ENCODE measurements around the gene HOXD8.

HOXD8 gene

GRCh38 chr2:176123411-176124109 is 5.9 kb upstream of the HOXD8 start:
- peaks cover 6 to 18% of the 10 kb centered on the region in 2 experiments for H3K4me1 ChIP-seq (ENCODE audit: control insufficient read depth in 1 of 2, insufficient read depth in 1 of 2, low read depth in 1 of 2, low read length in 1 of 2)
- no peak overlapping the region for H3K27ac ChIP-seq
- H3K36me3 ChIP-seq: no peaks in the 10 kb centered on the region
- H3K27me3 ChIP-seq: peaks cover 100% of the 10 kb centered on the region
- no peak overlapping the region for H3K4me3 ChIP-seq (ENCODE audit: low read depth in 1 of 2, low read length in 1 of 2)
- TF ChIP-seq CTCF (IDR thresholded peaks at IDR 0.05): no peak
- H3K9me3 ChIP-seq: no peaks in the 10 kb centered on the region

GRCh38 chr2:176124110-176124946 is 5.2 kb upstream of the HOXD8 start:
- Histone ChIP-seq H3K27me3 (peaks cover 100% of the 10 kb centered on the region), H3K27ac (no peak overlapping the region), H3K4me1 (ENCODE audit: control insufficient read depth in 1 of 2, insufficient read depth in 1 of 2, low read depth in 1 of 2, low read length in 1 of 2) (peaks cover 10 to 23% of the 10 kb centered on the region in 2 experiments), H3K36me3 (no peaks in the 10 kb centered on the region), H3K4me3 (ENCODE audit: low read depth in 1 of 2, low read length in 1 of 2) (no peak overlapping the region), H3K9me3 (no peaks in the 10 kb centered on the region)
- no peak for TF ChIP-seq CTCF (IDR thresholded peaks at IDR 0.05)

GRCh38 chr2:176124947-176125771 is 4.3 kb upstream of the HOXD8 start:
- TF ChIP-seq CTCF (IDR thresholded peaks at IDR 0.05): no peak
- peaks cover 100% of the 10 kb centered on the region for H3K27me3 ChIP-seq
- no peak overlapping the region for H3K27ac ChIP-seq
- no peaks in the 10 kb centered on the region for H3K9me3 ChIP-seq
- H3K36me3 ChIP-seq: no peaks in the 10 kb centered on the region
- H3K4me3 ChIP-seq (ENCODE audit: low read depth in 1 of 2, low read length in 1 of 2): no peak overlapping the region
- H3K4me1 ChIP-seq (ENCODE audit: control insufficient read depth in 1 of 2, insufficient read depth in 1 of 2, low read depth in 1 of 2, low read length in 1 of 2): peaks cover 11 to 30% of the 10 kb centered on the region in 2 experiments

- no peak for TF ChIP-seq CTCF (IDR thresholded peaks at IDR 0.05)
- peaks cover 100% of the 10 kb centered on the region for H3K27me3 ChIP-seq
- no peaks in the 10 kb centered on the region for H3K9me3 ChIP-seq
- H3K4me1 ChIP-seq (ENCODE audit: control insufficient read depth in 1 of 2, insufficient read depth in 1 of 2, low read depth in 1 of 2, low read length in 1 of 2): peaks cover 11 to 36% of the 10 kb centered on the region in 2 experiments
- H3K4me3 ChIP-seq (ENCODE audit: low read depth in 1 of 2, low read length in 1 of 2): no peak overlapping the region
- H3K36me3 ChIP-seq: no peaks in the 10 kb centered on the region
- H3K27ac ChIP-seq: no peak overlapping the region
Measured at GRCh38 chr2:176125772-176126054, 3.8 kb upstream of the HOXD8 start.

- no peak overlapping the region for H3K4me3 ChIP-seq (ENCODE audit: low read depth in 1 of 2, low read length in 1 of 2)
- no peak overlapping the region for H3K27ac ChIP-seq
- H3K9me3 ChIP-seq: no peaks in the 10 kb centered on the region
Measured at GRCh38 chr2:176126929-176127773, 2.4 kb upstream of the HOXD8 start.

More at GRCh38 chr2:176126929-176127773, 2.4 kb upstream of the HOXD8 start:
- peaks cover 15 to 37% of the 10 kb centered on the region in 2 experiments for H3K4me1 ChIP-seq (ENCODE audit: control insufficient read depth in 1 of 2, insufficient read depth in 1 of 2, low read depth in 1 of 2, low read length in 1 of 2)
- peaks cover 100% of the 10 kb centered on the region for H3K27me3 ChIP-seq
- no peaks in the 10 kb centered on the region for H3K36me3 ChIP-seq
- peak; percentile 73 for TF ChIP-seq CTCF (IDR thresholded peaks at IDR 0.05)

Measured in neutrophil (primary cell).